Keratinocyte (primary cell): ENCODE measurements around the gene RORB. TPM values are rescaled to one million over a fixed set of nuclear protein-coding genes. Genes with fewer than 3 reads are reported as not detected.

Source experiments
- DNase-seq: peaks from one replicate; pipeline ENCODE4 v3.0.0-alpha.2; 2011; ENCODE audit warnings: low read depth, missing footprints, low spot score
- FAIRE-seq: peaks from 2 replicates; lab custom pipeline; 2011; peaks lifted over from hg19 to GRCh38; lab: Jason Lieb, UNC
- H2AFZ ChIP-seq: 2 replicates; pipeline ENCODE4 v1.6.0; 2012; ENCODE audit warnings: low read length, control low read depth, inconsistent platforms; ENCODE audit not compliant: control insufficient read depth
- H3K27ac ChIP-seq: 2 replicates; pipeline ENCODE4 v1.5.1; 2011; ENCODE audit warnings: low read length; ENCODE audit not compliant: control insufficient read depth, insufficient read depth
- H3K27me3 ChIP-seq: 3 replicates; pipeline ENCODE4 v1.6.0; 2011; ENCODE audit warnings: low read length; ENCODE audit not compliant: control insufficient read depth, insufficient read depth; ENCODE audit errors: extremely low read depth
- H3K36me3 ChIP-seq, 2 experiments: 2 replicates in 1 of 2; 3 replicates in 1 of 2; pipeline ENCODE4 v1.5.1; 2011; ENCODE audit warnings: low read length in 2 of 2, mild to moderate bottlenecking in 1 of 2; ENCODE audit not compliant: control insufficient read depth in 2 of 2, insufficient read depth in 2 of 2; ENCODE audit errors: extremely low read depth in 1 of 2
- H3K4me1 ChIP-seq: 3 replicates; pipeline ENCODE4 v1.5.1; 2011; ENCODE audit warnings: low read length; ENCODE audit not compliant: control insufficient read depth, insufficient read depth; ENCODE audit errors: extremely low read depth
- H3K4me2 ChIP-seq: 3 replicates; pipeline ENCODE4 v1.6.0; 2011; ENCODE audit warnings: low read depth, low read length; ENCODE audit not compliant: control insufficient read depth, insufficient read depth; ENCODE audit errors: extremely low read depth
- H3K4me3 ChIP-seq, 3 experiments: fragments of 200-600 bp in 1 of 3; sonication (generic) in 1 of 3; 2 replicates in 2 of 3; 3 replicates in 1 of 3; pipeline ENCODE4 v1.5.1; 2011 to 2016; ENCODE audit warnings: low read length in 3 of 3, mild to moderate bottlenecking in 3 of 3, control low read depth in 2 of 3, inconsistent platforms in 1 of 3, low read depth in 1 of 3, mixed read lengths in 1 of 3, mixed run types in 1 of 3, moderate library complexity in 1 of 3; ENCODE audit not compliant: control insufficient read depth in 2 of 3, insufficient read depth in 2 of 3; ENCODE audit errors: extremely low read depth in 1 of 3
- H3K79me2 ChIP-seq: 2 replicates; pipeline ENCODE4 v1.6.0; 2012; ENCODE audit warnings: low read length; ENCODE audit not compliant: control insufficient read depth, insufficient read depth
- H3K9ac ChIP-seq: 3 replicates; pipeline ENCODE4 v1.6.0; 2011; ENCODE audit warnings: low read length; ENCODE audit not compliant: control insufficient read depth, insufficient read depth; ENCODE audit errors: extremely low read depth
- H3K9me1 ChIP-seq: 3 replicates; pipeline ENCODE4 v1.6.0; 2011; ENCODE audit warnings: low read length; ENCODE audit not compliant: control insufficient read depth, insufficient read depth; ENCODE audit errors: extremely low read depth
- H3K9me3 ChIP-seq: 2 replicates; pipeline ENCODE4 v1.5.1; 2012; ENCODE audit warnings: low read depth, low read length; ENCODE audit not compliant: control insufficient read depth
- H4K20me1 ChIP-seq: 3 replicates; pipeline ENCODE4 v1.6.0; 2011; ENCODE audit warnings: low read length; ENCODE audit not compliant: control insufficient read depth, insufficient read depth; ENCODE audit errors: extremely low read depth
- CTCF ChIP-seq, 3 experiments: IDR thresholded peaks in 1 of 3; conservative IDR thresholded peaks in 1 of 3; optimal IDR thresholded peaks in 1 of 3; 2 replicates in 2 of 3; 3 replicates in 1 of 3; pipeline versions ENCODE3 to v1.5.1; 2011; ENCODE audit warnings: low read length in 3 of 3, mild to moderate bottlenecking in 3 of 3, moderate library complexity in 2 of 3, control low read depth in 1 of 3, inconsistent platforms in 1 of 3; ENCODE audit not compliant: insufficient read depth in 2 of 3; ENCODE audit errors: extremely low read depth in 1 of 3
- EZH2 ChIP-seq: IDR thresholded peaks from one replicate; pipeline ENCODE4 v1.6.1; 2012; ENCODE audit warnings: inconsistent platforms, mild to moderate bottlenecking, low read length, moderate library complexity
- dilution Hi-C: fragments of 300-500 bp; cut with MboI; formaldehyde crosslinking; loops from one replicate; pipeline ENCODE4 v1.7.0; 2020; ENCODE audit warnings: low sequenced_read_pairs; ENCODE audit not compliant: extremely low pct_ligation_motif_present
- polyA plus RNA-seq, 5 experiments: library from polyadenylated mRNA; depleted of rRNA in 3 of 5; stranded (reverse) in 3 of 5; stranded (forward) in 1 of 5; unstranded in 1 of 5; fragments of >200 nt; gene quantifications; 1 replicate in 1 of 5; 2 replicates in 3 of 5; 3 replicates in 1 of 5; pipeline versions ENCODE4 v1.2.1 to v1.2.3, GENCODE V29; 2011 to 2012; ENCODE audit warnings: missing spikeins in 2 of 5, low read depth in 1 of 5, low replicate concordance in 1 of 5

Gene RORB
- polyA plus RNA-seq, 1 donor (not counting 4 experiments of a cell fraction or from before 2014, with no cell fraction given), result not detected

- no peak for FAIRE-seq
- TF ChIP-seq CTCF (optimal IDR thresholded peaks at IDR 0.05 in 1 of 3, IDR thresholded peaks at IDR 0.05 in 1 of 3, conservative IDR thresholded peaks at IDR 0.05 in 1 of 3; ENCODE audit: extremely low read depth in 1 of 3, insufficient read depth in 2 of 3, low read length in 3 of 3) (no peak), EZH2 (no peak)
Measured at GRCh38 chr9:74479711-74480110, 17.4 kb upstream of the RORB start.

GRCh38 chr9:74487395-74487794 is 9.7 kb upstream of the RORB start:
- Histone ChIP-seq H3K27me3 (no peaks in the 10 kb centered on the region), H3K4me2 (no peak overlapping the region), H2AFZ (no peak overlapping the region), H3K9me3 (no peaks in the 10 kb centered on the region), H3K27ac (no peak overlapping the region), H4K20me1 (no peaks in the 10 kb centered on the region), H3K79me2 (no peaks in the 10 kb centered on the region), H3K36me3 (no peaks in the 10 kb centered on the region), H3K9me1 (no peaks in the 10 kb centered on the region), H3K4me3 (no peak overlapping the region), H3K4me1 (no peaks in the 10 kb centered on the region), H3K9ac (no peak overlapping the region)
- dilution Hi-C loops, result no loop called here
- FAIRE-seq, result no peak
- no peak for DNase-seq
- no peak for TF ChIP-seq CTCF (optimal IDR thresholded peaks at IDR 0.05 in 1 of 3, IDR thresholded peaks at IDR 0.05 in 1 of 3, conservative IDR thresholded peaks at IDR 0.05 in 1 of 3; ENCODE audit: extremely low read depth in 1 of 3, insufficient read depth in 2 of 3, low read length in 3 of 3)

More at GRCh38 chr9:74479711-74480110, 17.4 kb upstream of the RORB start:
- Histone ChIP-seq H3K79me2 (no peaks in the 10 kb centered on the region), H3K9me1 (no peaks in the 10 kb centered on the region), H3K4me3 (no peak overlapping the region), H2AFZ (no peak overlapping the region), H3K4me2 (no peak overlapping the region), H4K20me1 (no peaks in the 10 kb centered on the region), H3K9me3 (no peaks in the 10 kb centered on the region), H3K4me1 (no peaks in the 10 kb centered on the region), H3K27me3 (no peaks in the 10 kb centered on the region), H3K36me3 (no peaks in the 10 kb centered on the region), H3K9ac (no peak overlapping the region), H3K27ac (no peak overlapping the region)
- DNase-seq, result no peak
- dilution Hi-C loops, result no loop called here
